HG03103 (cell line): Measurements from ENCODE around the gene OPRM1.

Experiments
- ATAC-seq: cut with Tn5 transposase; IDR thresholded peaks from one replicate; pipeline ENCODE4 v1.9.1; 2021; ENCODE audit warnings: low read depth; ENCODE audit not compliant: unreplicated experiment

OPRM1 gene

GRCh38 chr6:154266560-154267099 is 227.6 kb downstream of the OPRM1 start:
- no peak for ATAC-seq

- no peak for ATAC-seq
These were observed 228.6 kb downstream of the OPRM1 start for GRCh38 chr6:154267508-154268106.

GRCh38 chr6:154268486-154268885 is 229.4 kb downstream of the OPRM1 start:
- no peak for ATAC-seq

GRCh38 chr6:154274168-154274567 is 235.1 kb downstream of the OPRM1 start:
- no peak for ATAC-seq

GRCh38 chr6:154276810-154277628 is 238.0 kb downstream of the OPRM1 start:
- peak; percentile 61 for ATAC-seq

GRCh38 chr6:154277629-154278017 is 238.6 kb downstream of the OPRM1 start:
- ATAC-seq = peak; percentile 23

GRCh38 chr6:154280521-154280920 is 241.5 kb downstream of the OPRM1 start:
- no peak for ATAC-seq

GRCh38 chr6:154284313-154284853 is 245.3 kb downstream of the OPRM1 start:
- ATAC-seq = no peak

GRCh38 chr6:154285826-154286225 is 246.8 kb downstream of the OPRM1 start:
- ATAC-seq = no peak

GRCh38 chr6:154289818-154290508 is 250.9 kb downstream of the OPRM1 start:
- ATAC-seq = no peak

- ATAC-seq = no peak
These were observed 253.0 kb downstream of the OPRM1 start for GRCh38 chr6:154292066-154292465.

GRCh38 chr6:154292855-154293519 is 253.9 kb downstream of the OPRM1 start:
- ATAC-seq = no peak

GRCh38 chr6:154295733-154296132 is 256.7 kb downstream of the OPRM1 start:
- no peak for ATAC-seq
